MM.1S (cell line): Measurements from ENCODE around the gene BSDC1.

Experiments
- DNase-seq: peaks from one replicate; pipeline ENCODE4 v3.0.0-alpha.2; 2015
- H2AFZ ChIP-seq: fragments of 300-600 bp; sonication (generic); 2 replicates; pipeline ENCODE4 v1.6.0; 2016; ENCODE audit warnings: antibody characterized with exemption, low read length
- H3F3A ChIP-seq: fragments of 300-600 bp; sonication (generic); 2 replicates; pipeline ENCODE4 v1.6.1; 2016; ENCODE audit warnings: mild to moderate bottlenecking, antibody characterized with exemption, low read length, moderate library complexity, mixed read lengths; ENCODE audit not compliant: insufficient read depth
- H3K27ac ChIP-seq: fragments of 300-600 bp; sonication (generic); 2 replicates; pipeline ENCODE4 v1.5.1; 2016; ENCODE audit warnings: mild to moderate bottlenecking, low read length
- H3K27me3 ChIP-seq: fragments of 300-600 bp; sonication (generic); replicated peaks from 2 replicates; pipeline ENCODE4 v1.6.0; 2016; ENCODE audit warnings: low read length; ENCODE audit not compliant: insufficient read depth
- H3K36me3 ChIP-seq: fragments of 300-600 bp; sonication (generic); replicated peaks from 2 replicates; pipeline ENCODE4 v1.6.1; 2016; ENCODE audit warnings: mild to moderate bottlenecking, low read length, mixed read lengths; ENCODE audit not compliant: insufficient read depth
- H3K4me1 ChIP-seq: fragments of 300-600 bp; sonication (generic); 2 replicates; pipeline ENCODE4 v1.6.1; 2016; ENCODE audit warnings: low read length, mixed read lengths
- H3K4me2 ChIP-seq: fragments of 300-600 bp; sonication (generic); 2 replicates; pipeline ENCODE4 v1.6.0; 2016; ENCODE audit warnings: low read depth, low read length
- H3K4me3 ChIP-seq: fragments of 300-600 bp; sonication (generic); 2 replicates; pipeline ENCODE4 v1.5.1; 2016; ENCODE audit warnings: low read length, mixed read lengths
- H3K79me2 ChIP-seq: fragments of 300-600 bp; sonication (generic); 2 replicates; pipeline ENCODE4 v1.6.1; 2016; ENCODE audit warnings: mixed run types, low read length, mixed read lengths
- H3K9ac ChIP-seq: fragments of 300-600 bp; sonication (generic); 2 replicates; pipeline ENCODE4 v1.6.1; 2016; ENCODE audit warnings: low read length, mixed read lengths
- H3K9me2 ChIP-seq: fragments of 300-600 bp; sonication (generic); replicated peaks from 2 replicates; pipeline ENCODE4 v1.6.1; 2016; ENCODE audit warnings: mild to moderate bottlenecking, low read length, mixed read lengths; ENCODE audit not compliant: insufficient read depth
- H3K9me3 ChIP-seq: fragments of 300-600 bp; sonication (generic); replicated peaks from 2 replicates; pipeline ENCODE4 v1.6.1; 2016; ENCODE audit warnings: mild to moderate bottlenecking, low read length, mixed read lengths; ENCODE audit not compliant: insufficient read depth
- H4K20me1 ChIP-seq: fragments of 300-600 bp; sonication (generic); 2 replicates; pipeline ENCODE4 v1.6.1; 2016; ENCODE audit warnings: mild to moderate bottlenecking, low read length, moderate library complexity, mixed read lengths; ENCODE audit not compliant: insufficient read depth
- EZH2 ChIP-seq: fragments of 300-600 bp; sonication (generic); optimal IDR thresholded peaks from 2 replicates; pipeline ENCODE3; 2017; ENCODE audit warnings: low read depth, mild to moderate bottlenecking, antibody characterized with exemption, low read length, mixed read lengths
- EZH2phosphoT487 ChIP-seq: fragments of 300-600 bp; sonication (generic); IDR thresholded peaks from 2 replicates; pipeline ENCODE4 v1.6.1; 2018; ENCODE audit warnings: antibody characterized with exemption, low read length
- TF ChIP-seq, protein P1 (sequence below): fragments of 300-600 bp; sonication (generic); IDR thresholded peaks from 2 replicates; pipeline ENCODE4 v1.5.1; 2016; ENCODE audit warnings: antibody characterized with exemption, low read length, mixed read lengths

BSDC1 gene

DNA sequence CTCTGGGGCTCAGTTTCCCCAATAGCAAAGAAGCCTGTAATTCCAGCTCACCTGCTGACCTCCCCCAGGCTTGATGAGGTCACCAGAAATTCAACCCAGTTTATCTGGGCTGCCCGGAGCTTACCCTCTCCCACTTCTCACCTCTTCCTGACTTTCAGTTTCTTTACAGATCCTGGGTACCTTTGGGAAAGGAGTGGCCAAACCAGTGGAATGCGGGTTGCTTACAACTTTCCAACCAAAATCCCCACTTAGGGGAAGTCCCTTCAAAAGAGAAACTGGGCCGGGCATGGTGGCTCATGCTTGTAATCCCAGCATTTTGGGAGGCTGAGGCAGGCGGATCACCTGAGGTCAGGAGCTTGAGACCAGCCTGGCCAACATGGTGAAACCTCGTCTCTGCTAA, 52.3 kb downstream of the BSDC1 start:
- Histone ChIP-seq H3K27ac (no peak overlapping the region), H3K4me3 (no peak overlapping the region), H3K9me2 (no peaks in the 10 kb centered on the region), H4K20me1 (no peaks in the 10 kb centered on the region), H3K4me2 (no peak overlapping the region), H3K4me1 (peaks cover 24% of the 10 kb centered on the region), H3K9ac (no peak overlapping the region), H3K27me3 (no peaks in the 10 kb centered on the region), H3K79me2 (no peaks in the 10 kb centered on the region), H2AFZ (no peak overlapping the region), H3K9me3 (no peaks in the 10 kb centered on the region), H3K36me3 (no peaks in the 10 kb centered on the region), H3F3A (peaks cover 11% of the 10 kb centered on the region)
- no peak for DNase-seq
- TF ChIP-seq EZH2phosphoT487 (no peak), EZH2 (no peak)
- TF ChIP-seq, protein P1, sequence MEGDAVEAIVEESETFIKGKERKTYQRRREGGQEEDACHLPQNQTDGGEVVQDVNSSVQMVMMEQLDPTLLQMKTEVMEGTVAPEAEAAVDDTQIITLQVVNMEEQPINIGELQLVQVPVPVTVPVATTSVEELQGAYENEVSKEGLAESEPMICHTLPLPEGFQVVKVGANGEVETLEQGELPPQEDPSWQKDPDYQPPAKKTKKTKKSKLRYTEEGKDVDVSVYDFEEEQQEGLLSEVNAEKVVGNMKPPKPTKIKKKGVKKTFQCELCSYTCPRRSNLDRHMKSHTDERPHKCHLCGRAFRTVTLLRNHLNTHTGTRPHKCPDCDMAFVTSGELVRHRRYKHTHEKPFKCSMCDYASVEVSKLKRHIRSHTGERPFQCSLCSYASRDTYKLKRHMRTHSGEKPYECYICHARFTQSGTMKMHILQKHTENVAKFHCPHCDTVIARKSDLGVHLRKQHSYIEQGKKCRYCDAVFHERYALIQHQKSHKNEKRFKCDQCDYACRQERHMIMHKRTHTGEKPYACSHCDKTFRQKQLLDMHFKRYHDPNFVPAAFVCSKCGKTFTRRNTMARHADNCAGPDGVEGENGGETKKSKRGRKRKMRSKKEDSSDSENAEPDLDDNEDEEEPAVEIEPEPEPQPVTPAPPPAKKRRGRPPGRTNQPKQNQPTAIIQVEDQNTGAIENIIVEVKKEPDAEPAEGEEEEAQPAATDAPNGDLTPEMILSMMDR, result no peak

DNA sequence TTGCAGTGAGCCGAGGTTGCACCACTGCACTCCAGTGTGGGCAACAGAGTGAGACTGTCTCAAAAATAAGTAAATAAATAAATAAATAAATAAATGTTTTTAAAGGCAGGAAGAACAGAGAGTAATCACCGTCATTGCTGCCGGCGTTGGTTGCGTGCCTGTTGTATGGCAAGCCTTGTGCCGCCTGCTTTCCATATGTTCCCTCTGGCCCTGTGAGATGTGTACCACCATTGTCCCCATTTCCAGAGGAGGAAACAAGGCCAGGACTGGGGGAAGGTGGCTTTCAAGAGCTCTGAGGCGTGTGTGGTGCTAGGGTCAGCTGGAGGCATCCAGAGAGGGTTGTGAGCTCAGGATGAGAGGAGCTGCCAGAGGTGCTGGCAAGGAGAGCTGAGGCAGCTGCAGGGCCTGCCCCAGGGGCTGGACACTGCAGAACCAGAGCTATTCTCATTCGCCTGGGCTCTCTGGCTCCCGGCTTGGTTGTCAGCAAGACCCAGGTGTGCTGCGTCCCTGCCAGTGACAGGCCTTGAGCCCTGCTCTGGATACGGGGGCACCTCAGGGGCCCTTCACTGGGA, 53.0 kb downstream of the BSDC1 start:
- no peak overlapping the region for H3K4me3 ChIP-seq

DNA sequence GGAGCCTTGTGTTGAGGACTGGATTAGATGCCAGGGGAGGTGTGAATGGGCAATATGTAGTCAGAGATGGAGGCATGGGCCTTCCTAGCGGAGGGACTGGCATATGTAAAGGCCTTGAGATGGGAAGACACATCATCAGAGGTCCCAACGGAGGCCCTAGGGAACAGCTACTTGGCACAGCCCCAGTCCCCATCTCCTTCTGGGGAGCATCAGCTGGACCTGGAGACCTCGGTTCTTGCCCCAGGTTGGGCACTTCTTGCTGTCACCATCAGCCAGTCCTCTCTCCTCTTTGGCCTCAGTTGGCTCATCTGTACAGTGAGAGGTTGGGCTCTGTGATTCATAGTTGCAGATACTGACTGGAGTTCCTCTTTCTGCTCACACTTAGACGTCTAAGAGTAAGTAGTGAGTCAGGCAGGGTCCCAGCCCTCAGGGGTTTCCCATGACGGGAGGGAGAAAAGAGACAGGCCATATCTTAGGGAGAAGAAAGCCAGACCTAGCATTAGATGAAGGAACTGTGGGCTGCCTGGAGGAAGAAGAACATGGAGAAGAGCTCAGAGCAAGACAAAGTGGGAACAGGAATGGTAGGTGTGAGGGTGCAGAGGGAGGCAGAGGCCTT, 54.8 kb downstream of the BSDC1 start:
- Histone ChIP-seq H3K27ac (no peak overlapping the region), H3K4me2 (no peak overlapping the region), H3K9me2 (no peaks in the 10 kb centered on the region), H3F3A (peaks cover 23% of the 10 kb centered on the region), H4K20me1 (no peaks in the 10 kb centered on the region), H3K36me3 (no peaks in the 10 kb centered on the region), H3K9ac (no peak overlapping the region), H3K4me1 (peaks cover 37% of the 10 kb centered on the region), H3K79me2 (peaks cover 7% of the 10 kb centered on the region), H2AFZ (no peak overlapping the region), H3K9me3 (no peaks in the 10 kb centered on the region), H3K27me3 (no peaks in the 10 kb centered on the region), H3K4me3 (no peak overlapping the region)
- TF ChIP-seq EZH2, result no peak
- TF ChIP-seq, protein P1, result no peak
- DNase-seq, result no peak

More for the DNA sequence above, 53.0 kb downstream of the BSDC1 start:
- Histone ChIP-seq H3K4me1 (peaks cover 31% of the 10 kb centered on the region), H3K9ac (no peak overlapping the region), H3K9me2 (no peaks in the 10 kb centered on the region), H3K27me3 (no peaks in the 10 kb centered on the region), H3K27ac (no peak overlapping the region), H3K79me2 (no peaks in the 10 kb centered on the region), H2AFZ (no peak overlapping the region), H4K20me1 (no peaks in the 10 kb centered on the region), H3K36me3 (no peaks in the 10 kb centered on the region), H3K9me3 (no peaks in the 10 kb centered on the region), H3K4me2 (no peak overlapping the region), H3F3A (peaks cover 17% of the 10 kb centered on the region)
- DNase-seq, result no peak
- no peak for TF ChIP-seq EZH2
- TF ChIP-seq, protein P1, result no peak
- no peak for TF ChIP-seq EZH2phosphoT487
